ENCODE results near the gene PALS2.

- TF ChIP-seq CTCF (IDR thresholded peaks at IDR 0.05; ENCODE audit: borderline replicate concordance, extremely low read depth, low read length, poor library complexity, severe bottlenecking), result no peak
- TF ChIP-seq EZH2 (IDR thresholded peaks at IDR 0.05; ENCODE audit: borderline replicate concordance, low read depth, low read length, severe bottlenecking), result no peak
Measured at GRCh38 chr7:24609059-24609458, 35.8 kb downstream of the PALS2 start.

All from DND-41 (cell line).